Nephron (organoid): ENCODE measurements around the gene RAD9A.

Experiments used
- H3K27ac Mint-ChIP-seq, 3 experiments: 2 replicates each; pipeline ENCODE4 v1.8.0; 2020; ENCODE audit warnings: mixed read lengths in 3 of 3, mild to moderate bottlenecking in 2 of 3, moderate library complexity in 1 of 3
- H3K27me3 Mint-ChIP-seq: 2 replicates; pipeline ENCODE4 v1.8.0; 2021; ENCODE audit warnings: low read depth, mild to moderate bottlenecking, moderate library complexity, mixed read lengths
- H3K36me3 Mint-ChIP-seq: 2 replicates; pipeline ENCODE4 v1.8.0; 2020; ENCODE audit warnings: low read depth, mixed read lengths
- H3K4me1 Mint-ChIP-seq: 2 replicates; pipeline ENCODE4 v1.8.0; 2020; ENCODE audit warnings: mixed read lengths
- H3K4me3 Mint-ChIP-seq, 3 experiments: 2 replicates each; pipeline ENCODE4 v1.8.0; 2020; ENCODE audit warnings: mild to moderate bottlenecking in 3 of 3, mixed read lengths in 3 of 3, moderate library complexity in 2 of 3
- H3K9me3 Mint-ChIP-seq: 2 replicates; pipeline ENCODE4 v1.8.0; 2020; ENCODE audit warnings: mixed read lengths
- CTCF ChIP-seq, 3 experiments: fragments of 200-600 bp; sonication (generic); IDR thresholded peaks; one replicate each; pipeline ENCODE4 v1.5.0; 2021; ENCODE audit warnings: antibody characterized with exemption in 3 of 3; ENCODE audit not compliant: unreplicated experiment in 3 of 3

RAD9A gene

DNA sequence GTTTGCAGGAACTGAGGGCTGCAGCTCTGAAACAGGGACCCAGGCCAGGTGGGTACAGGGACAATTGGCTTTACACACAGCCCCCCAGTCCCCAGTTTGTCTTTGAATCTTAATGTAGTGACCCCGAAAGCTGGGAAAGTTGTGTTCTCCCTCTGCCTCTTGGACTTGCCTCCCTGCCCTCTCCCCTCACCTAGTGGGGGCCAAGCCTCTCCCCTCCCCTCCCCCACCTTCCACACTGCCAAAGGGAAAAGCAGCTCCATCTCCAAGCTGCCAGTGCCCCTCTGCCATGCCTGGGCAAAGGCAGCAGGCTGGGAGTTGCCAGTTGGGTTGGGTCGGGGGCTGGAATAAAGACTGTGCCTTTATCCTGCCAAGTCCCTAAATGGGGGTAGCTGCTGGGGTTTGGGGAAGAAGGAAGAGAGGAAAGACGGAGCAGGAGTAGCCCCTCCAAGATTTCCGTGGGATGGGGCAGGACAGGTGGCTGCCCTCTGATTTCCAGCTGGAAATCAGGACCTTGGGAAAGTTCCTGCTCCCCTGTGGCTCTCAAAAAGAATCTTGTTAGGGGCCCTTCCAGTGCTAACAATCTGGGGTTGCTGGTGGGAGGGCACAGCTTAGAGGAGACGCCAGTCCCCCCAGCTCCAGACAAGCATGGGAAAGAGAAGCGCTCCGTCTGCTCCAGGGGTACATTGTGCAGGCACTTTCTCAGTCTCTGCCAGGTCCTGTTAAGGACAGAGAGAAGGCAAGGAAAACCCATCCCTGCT, 15.5 kb upstream of the RAD9A start:
- Mint-ChIP-seq H3K27me3 (peaks cover 41% of the 10 kb centered on the region), H3K27ac (peak overlapping the region; percentile 81 to 99 (median 97)), H3K9me3 (no peaks in the 10 kb centered on the region), H3K36me3 (no peaks in the 10 kb centered on the region), H3K4me3 (peak overlapping the region; percentile 62 to 72 (median 69)), H3K4me1 (peaks cover 31% of the 10 kb centered on the region)
- TF ChIP-seq CTCF (IDR thresholded peaks at IDR 0.05; ENCODE audit: unreplicated experiment in 3 of 3), result no peak

- H3K27ac Mint-ChIP-seq, result peak overlapping the region; percentile 67 to 99 (median 81)
- H3K4me1 Mint-ChIP-seq, result peaks cover 23% of the 10 kb centered on the region
- peaks cover 34% of the 10 kb centered on the region for H3K27me3 Mint-ChIP-seq
- no peaks in the 10 kb centered on the region for H3K36me3 Mint-ChIP-seq
- TF ChIP-seq CTCF (IDR thresholded peaks at IDR 0.05; ENCODE audit: unreplicated experiment in 3 of 3), result no peak
- no peaks in the 10 kb centered on the region for H3K9me3 Mint-ChIP-seq
- peak overlapping the region; percentile 11 to 67 (median 62) for H3K4me3 Mint-ChIP-seq
Measured at GRCh38 chr11:67376873-67377808, 14.6 kb upstream of the RAD9A start.

DNA sequence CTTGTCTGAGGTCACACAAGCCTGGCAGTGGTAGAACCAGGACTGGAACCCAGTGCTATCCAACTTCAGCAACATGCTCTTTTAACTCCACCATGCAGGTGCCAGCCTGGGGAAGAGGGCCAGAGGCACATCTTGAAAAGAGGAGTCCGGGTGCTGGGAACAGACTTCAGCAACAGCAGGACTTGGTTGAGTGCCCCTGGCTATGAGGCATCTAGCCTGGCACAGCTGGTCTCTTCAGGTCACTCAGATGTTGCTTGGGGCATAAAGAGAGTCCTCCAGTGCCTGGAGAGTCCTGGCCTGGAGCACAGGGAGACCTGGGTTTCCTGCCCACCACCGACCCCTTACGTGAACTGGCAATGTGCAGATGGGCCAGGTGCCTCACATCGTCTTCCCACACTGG, 13.2 kb upstream of the RAD9A start:
- Mint-ChIP-seq H3K9me3 (no peaks in the 10 kb centered on the region), H3K27ac (peak overlapping the region in 1 of 3 experiments; percentile 44), H3K4me3 (no peak overlapping the region), H3K4me1 (peaks cover 28% of the 10 kb centered on the region), H3K27me3 (peaks cover 34% of the 10 kb centered on the region), H3K36me3 (no peaks in the 10 kb centered on the region)
- TF ChIP-seq CTCF (IDR thresholded peaks at IDR 0.05; ENCODE audit: unreplicated experiment in 3 of 3), result no peak

DNA sequence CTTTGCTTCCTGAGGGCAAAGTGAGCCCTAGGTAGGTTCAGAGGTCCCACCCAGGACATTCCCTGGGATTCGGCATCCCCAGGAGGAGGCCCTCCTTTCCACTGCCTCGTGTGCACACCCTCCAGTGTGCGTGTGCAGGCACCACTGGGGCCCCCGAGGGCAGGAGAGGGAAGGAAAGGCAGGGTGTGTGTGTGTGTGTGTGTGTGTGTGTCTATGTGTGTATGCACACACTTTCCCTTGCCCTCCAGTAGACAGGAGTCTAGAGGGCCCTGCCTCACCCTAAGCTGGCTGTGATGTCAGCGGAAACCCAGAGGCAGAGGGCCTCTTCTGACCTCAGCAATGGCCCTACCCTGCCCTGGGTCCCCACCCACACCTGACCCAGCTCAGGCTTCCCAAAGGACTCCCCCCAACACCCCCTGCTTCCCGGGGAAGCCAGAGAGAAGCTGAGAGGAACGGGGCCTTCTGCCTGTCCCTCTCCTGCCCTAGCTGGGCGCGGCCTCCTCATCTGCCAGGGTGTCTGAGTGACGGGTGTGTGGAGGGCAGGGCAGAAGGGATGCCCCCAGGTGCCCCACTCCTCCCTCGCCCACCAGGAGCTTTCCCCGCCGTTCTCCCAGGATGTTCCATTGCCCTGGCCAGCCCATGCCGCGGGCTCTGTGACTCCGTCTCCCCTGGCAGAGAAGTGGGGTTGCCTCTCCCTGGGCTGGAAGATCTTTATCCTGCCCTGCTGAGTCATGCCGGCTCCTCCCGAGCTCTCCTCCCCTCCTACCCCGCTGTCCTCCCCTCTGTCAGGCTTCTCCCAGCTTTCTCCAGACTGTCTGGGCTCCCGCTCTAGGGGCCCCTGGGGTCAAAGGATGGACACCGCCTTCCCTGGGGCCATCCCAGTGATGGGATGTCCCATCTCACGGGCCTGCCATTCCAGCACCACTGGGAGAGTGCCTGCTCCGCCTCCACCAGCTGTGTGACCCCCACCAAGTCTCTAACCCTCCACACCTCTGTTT, 12.4 kb upstream of the RAD9A start:
- H3K36me3 Mint-ChIP-seq, result no peaks in the 10 kb centered on the region
- no peak overlapping the region for H3K4me3 Mint-ChIP-seq
- no peak for TF ChIP-seq CTCF (IDR thresholded peaks at IDR 0.05; ENCODE audit: unreplicated experiment in 3 of 3)
- H3K9me3 Mint-ChIP-seq, result no peaks in the 10 kb centered on the region
- H3K27me3 Mint-ChIP-seq, result peaks cover 29% of the 10 kb centered on the region
- H3K4me1 Mint-ChIP-seq, result peaks cover 23% of the 10 kb centered on the region
- H3K27ac Mint-ChIP-seq, result peak overlapping the region in 1 of 3 experiments; percentile 44

DNA sequence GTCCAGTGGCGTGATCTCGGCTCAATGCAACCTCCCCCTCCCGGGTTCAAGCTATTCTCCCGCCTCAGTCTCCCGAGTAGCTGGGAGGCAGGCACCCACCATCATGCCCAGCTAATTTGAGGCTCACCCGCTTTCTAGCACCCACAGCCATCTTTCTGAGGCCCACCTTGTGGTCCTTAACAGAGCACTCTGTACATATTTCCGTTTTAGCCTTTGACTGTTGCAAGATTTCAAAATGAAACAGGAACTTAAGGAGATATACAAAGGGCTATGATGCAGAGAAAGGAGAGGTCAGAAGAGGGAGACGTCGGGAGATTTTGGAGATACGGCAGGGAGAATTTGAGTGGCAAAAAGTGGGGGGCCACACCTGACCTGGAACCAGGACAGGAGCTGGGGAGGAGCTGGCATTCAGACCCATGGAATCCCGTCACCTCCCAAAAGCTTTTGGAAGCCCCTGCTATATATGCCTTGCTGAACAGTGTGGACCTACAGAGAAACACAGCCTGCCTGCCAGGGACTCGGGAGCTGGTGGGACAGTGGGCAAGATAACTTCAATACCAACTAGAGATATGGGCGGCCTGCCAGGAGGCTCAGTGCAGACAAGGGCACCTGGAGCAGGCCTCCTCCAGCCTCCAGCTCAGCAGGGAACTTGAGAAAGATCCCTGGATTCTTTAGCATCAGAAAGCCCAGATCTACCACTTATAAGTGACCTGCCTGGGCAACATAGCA, 10.4 kb upstream of the RAD9A start:
- Mint-ChIP-seq H3K4me1 (peaks cover 16% of the 10 kb centered on the region), H3K27ac (peak overlapping the region in 1 of 3 experiments; percentile 4), H3K27me3 (peaks cover 23% of the 10 kb centered on the region), H3K4me3 (no peak overlapping the region), H3K9me3 (no peaks in the 10 kb centered on the region), H3K36me3 (no peaks in the 10 kb centered on the region)
- TF ChIP-seq CTCF (IDR thresholded peaks at IDR 0.05; ENCODE audit: unreplicated experiment in 3 of 3), result no peak
